Endometrial microvascular endothelial cells (primary cell): Measurements from ENCODE around the gene STX8. TPM values are rescaled to one million over a fixed set of nuclear protein-coding genes. Genes with fewer than 3 reads are reported as not detected.
"Not testable (repeated sequence)": the region's sequence is repeated elsewhere in the genome, so short reads cannot be mapped to it uniquely, and the experiment has no call there.

Source experiments
- in situ Hi-C: cut with HindIII; loops from 2 replicates; pipeline ENCODE4 v1.10.0; 2017; ENCODE audit warnings: low sequenced_read_pairs, low pct_unique_long_range_greater_than_20kb; ENCODE audit errors: inconsistent ontology term
- total RNA-seq: library from RNA; depleted of rRNA; stranded (reverse); fragments of >200 nt; gene quantifications from one replicate; pipeline ENCODE4 v1.2.3, GENCODE V29; 2015; ENCODE audit errors: inconsistent ontology term

STX8 gene
- total RNA-seq, 1 donor from 2014 or later, result 53.2 TPM

DNA sequence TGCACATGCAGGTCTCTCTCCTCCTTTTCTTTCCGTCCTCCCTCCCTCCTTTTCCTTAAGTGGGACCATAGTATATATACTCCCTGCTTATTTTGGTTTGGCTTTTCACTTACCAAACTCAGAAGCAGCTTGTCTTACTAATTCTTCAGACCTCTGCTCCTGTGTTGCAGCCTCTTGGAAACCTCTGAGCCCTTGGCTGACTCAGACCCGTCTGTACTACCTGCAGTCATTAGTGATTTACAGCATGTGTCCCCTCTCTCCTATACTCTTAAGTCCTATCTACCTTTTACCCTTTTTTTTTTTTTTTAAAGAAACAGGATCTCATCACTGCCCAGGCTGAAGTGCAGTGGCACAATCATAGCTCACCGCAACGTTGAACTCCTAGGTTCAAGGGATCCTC, 207.0 kb downstream of the STX8 start:
- in situ Hi-C loops, result no loop called here

DNA sequence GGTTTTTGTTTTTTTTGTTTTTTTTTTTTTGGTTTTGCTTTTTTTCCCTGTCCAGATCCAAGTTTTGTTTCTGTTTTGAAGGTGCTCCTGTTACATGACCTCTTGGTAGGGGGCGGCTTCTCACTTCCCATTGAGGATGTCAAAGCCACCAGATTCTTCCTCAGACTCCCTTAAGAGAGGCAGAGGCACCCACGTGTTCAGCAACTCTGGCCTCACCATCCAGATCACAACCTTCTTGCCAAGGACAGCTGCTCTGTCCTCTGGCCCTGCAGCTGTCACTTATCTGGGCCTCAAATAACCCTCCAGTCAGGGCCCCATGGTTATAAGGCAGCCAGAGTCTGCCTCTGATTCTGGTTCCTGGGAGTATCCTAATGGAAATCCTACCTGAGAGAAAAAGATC, 208.5 kb downstream of the STX8 start:
- in situ Hi-C loops, result no loop called here

DNA sequence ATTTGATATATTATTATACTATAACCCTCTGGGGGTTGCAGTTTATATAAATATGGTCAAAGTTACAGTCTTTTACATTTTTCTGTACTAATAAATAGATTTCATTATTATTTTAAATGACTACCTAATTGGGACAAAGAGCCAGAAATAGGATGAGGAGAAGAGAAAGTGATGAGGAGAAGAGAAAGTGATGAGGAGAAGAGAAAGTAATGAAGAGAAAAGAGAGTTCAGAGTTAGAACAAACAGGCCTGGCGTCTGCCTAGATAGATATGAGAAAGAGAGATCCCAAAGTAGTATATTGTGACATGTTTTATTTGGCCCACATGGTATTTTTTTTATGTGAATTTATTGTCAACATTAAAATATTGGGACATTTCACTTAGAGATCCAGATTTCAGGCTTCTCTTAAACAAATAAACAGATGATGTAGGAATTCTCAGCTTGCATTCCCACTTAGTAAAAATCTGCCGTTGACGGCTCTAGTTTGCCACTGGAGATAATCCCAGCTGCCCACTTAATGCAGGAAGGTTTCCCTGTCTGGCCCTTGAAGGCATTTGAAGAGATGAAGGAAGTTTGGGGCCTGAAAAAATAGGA, 210.7 kb downstream of the STX8 start:
- in situ Hi-C loops, result no loop called here

DNA sequence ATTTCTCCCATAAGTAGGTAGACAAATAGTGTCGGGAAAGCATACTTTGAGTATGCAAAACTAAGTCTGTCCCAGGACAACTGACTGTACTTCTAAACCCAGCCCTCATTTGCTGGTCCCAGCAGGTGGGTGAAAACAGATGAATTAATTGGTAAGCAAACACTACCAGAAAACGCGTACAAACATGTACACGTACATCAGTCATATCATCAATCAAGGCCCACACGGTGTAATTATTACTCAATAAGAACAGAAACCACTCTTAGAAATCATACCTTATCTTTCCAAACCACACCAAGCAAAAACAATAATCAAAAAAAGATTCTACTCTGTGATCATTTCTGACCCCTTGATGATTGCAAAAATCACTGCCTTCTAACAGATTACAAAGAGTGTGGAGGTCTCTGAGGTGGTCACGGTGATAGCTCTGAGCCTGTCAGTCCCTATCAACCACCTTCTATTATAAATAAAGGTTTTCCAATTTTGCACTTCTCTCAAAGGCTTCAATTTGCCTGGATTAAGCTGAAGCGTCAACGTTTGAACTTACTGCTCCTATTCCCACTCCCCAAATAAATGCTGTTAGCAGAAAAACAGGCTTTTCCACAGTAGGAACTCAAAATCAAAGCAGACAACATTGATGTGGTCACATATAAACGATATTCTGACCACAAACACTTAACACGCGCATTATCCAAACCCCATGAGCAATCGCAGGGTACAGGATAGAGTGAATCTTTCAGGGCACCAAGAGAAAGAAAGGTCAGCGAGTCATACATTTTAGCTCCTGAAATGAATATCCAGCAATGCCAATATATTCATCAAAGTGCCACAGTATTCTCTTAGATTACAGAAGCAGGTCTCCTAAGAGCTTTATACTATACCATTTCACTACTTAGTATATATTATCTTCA, 211.9 kb downstream of the STX8 start:
- in situ Hi-C loops, result no loop called here

DNA sequence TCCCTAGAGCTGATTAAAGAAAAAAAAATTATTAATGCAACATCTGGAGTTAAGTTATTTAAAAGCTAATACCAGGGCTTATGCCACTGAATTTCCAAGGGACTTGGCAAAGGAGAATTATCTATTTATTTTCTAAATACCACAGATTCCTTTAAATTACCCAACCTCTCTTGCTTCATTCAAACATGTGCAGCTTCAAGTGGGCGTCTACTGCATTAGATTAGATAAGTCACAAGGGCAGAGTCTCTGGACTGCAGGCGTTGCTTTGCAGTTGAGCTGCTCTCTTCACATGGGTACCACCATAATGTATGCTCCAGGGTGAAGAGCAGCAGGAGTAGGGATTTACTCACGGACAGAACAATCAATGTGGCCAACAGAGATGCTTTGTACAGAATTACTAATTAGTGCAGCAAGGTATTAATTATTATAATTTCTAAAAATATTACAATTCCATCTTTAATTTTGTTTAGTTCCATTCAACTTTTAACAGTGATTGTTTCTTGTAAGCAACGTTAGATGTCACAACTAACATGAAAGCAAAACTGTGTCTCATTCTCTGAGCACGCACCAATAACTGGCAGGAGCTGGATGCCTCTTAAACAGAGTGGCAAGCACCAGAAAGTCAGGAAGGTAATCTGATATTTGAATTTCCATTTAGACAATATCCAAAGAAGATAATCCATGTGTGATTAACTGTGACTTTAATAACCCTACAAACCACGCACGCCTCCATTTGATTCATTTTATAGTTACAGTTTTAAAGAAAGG, 214.2 kb downstream of the STX8 start:
- in situ Hi-C loops, result no loop called here

DNA sequence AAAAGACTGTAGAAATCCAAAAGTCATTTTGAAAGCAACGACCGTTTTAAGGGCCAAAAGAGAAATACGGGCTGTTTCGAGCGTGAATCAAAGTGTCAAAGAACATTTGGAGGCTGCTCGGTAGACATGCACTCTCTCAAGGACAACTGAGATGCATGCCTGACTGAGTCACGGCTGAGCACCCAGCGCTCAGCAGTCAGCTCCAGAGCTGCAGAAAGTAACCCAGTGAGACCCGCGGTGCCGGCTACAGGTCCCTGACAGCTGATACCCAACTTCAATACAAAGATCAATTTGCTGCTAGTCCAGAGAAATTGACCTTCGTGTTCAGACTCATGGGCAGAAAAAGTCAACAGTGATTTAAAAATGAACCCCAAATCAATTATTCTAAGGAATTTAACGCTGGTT, 214.9 kb downstream of the STX8 start:
- in situ Hi-C loops, result no loop called here

DNA sequence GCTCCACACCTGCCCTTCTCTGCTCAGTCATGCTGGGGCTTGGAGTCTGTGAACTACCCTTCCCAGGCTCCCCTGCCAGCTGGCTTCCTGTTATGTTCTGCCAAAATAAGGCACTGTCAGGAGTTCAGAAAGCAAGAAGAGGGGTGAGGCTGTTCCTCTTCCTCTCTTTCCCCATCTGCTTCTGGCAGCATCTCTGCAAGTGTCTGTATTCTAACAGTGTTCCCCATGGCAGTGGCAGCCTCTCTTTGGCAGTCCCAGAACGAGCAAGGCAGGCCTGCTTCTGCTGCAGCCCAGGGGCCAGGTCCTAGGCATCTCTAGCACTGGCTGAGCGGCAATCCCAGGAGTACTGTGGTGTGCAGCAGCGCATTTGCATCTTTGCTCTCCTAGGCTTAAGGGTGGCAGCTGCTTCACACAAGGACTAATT, 219.1 kb downstream of the STX8 start:
- in situ Hi-C loops, result no loop called here

DNA sequence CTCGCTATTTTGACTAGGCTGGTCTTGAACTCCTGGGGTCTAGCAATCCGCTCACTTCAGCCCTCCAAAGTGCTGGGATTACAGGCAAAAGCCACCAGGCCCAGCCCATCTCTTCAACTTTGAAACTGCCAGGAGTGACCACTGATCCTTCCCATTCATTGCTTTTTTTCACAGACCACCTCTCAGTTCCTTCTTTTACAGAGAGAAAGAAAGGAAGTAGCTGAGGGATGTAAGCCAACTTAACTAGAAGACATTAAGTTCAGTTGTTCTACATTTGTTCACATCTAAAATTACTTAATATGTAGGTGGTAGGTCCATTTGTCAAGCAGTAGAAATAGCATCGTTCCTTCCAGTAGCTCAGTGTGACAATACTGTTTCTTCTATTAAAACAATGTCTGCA, 219.8 kb downstream of the STX8 start:
- in situ Hi-C loops, result no loop called here

DNA sequence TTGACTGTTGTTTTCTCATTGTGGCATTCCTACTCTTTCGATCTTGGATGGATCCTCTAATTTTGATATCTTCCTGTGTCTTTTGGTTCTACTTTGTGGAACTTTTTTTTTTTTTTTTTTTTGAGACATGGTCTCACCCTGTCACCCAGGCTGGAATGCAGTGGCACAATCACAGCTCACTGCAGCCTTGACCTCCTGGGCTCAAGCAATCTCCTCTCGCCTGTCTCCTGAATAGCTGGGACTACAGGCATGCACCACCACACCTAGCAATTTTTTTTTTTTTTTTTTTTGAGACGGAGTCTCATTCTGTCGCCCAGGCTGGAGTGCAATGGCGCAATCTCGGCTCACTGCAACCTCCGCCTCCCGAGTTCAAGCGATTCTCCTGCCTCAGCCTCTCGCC, 220.4 kb downstream of the STX8 start:
- in situ Hi-C loops, result not testable (repeated sequence)

DNA sequence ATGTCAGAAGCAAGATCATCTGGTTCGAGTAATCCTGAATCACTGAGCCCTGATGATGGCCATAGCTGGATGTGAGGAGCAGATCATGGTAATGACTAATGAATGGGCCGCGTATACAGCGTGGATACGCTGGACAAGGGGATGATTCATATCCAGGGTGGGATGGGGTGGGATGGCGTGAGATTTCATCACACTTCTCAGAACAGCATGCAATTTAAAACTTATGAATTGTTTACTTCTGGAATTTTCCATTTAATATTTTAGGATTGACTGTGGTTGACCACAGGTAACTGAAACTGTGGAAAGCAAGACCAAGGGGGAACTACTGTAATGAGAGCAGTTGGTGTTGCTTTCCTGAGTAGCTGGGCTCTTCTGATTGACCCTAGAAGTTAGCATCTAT, 225.5 kb downstream of the STX8 start:
- in situ Hi-C loops, result no loop called here

DNA sequence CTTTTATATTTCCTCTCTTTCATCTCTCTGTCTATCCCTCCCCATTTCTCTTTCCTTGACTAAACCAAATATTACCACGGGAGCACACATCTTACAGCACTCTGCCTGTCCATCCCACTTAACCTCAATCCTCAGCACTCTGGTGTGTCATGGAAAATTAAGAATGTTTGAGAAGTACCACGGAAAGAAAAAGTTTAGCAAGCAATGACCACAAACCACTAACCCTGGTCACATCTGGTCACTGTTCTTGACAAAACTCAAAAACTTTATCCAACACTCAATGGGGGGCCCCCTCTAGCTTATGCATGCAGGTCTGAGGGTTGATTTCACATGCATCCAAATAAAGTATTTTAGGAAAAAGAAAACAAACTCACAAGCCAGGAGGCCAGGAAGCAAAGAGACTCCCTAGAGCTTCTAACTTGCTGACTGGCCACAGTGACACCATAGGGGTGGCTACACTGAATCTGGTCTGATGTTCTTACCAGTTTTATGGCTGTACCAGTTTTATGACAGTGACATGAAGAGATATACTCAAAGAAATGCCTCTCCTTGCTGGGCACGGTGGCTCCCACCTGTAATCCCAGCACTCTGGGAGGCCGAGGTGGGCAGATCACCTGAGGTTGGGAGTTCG, 229.2 kb downstream of the STX8 start:
- in situ Hi-C loops, result no loop called here

DNA sequence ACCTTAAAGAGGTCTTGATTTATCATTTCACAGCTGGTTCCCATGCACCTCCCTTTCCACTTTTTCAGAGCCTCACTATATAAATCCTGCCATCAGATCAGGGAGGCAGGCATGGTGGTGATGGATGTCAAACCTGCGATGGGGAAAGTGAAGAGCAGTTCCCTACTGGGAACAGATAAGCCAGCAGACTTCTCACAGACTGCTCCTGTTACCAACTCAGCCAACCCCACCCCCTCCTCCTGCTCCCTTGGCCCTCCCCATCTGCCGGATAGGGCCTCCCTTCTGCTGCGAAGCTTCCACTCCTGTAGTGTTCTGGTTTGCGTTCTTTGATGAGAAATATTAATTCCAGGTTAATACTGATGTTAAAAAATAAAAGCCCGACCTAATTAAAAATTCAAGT, 232.1 kb downstream of the STX8 start:
- in situ Hi-C loops, result no loop called here

DNA sequence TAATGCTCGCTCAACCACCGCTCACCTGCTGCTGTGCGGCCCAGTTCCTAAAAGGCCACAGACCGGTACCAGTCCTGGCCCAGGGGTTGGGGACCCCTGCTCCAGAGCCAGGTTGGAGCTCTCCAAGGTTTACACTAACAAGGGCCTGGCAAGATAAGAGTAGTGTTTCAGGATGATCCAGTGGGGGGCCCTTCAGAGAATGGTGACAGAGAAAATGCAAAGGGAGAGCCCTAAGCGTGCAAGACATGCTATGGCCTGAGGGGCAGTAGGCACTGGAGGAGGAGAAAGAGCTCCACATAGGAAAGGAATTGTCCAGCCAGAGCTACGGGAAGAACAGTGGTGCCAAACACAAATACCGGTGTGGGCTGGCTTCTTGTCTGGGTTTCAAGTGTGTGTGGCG, 233.4 kb downstream of the STX8 start:
- in situ Hi-C loops, result no loop called here

DNA sequence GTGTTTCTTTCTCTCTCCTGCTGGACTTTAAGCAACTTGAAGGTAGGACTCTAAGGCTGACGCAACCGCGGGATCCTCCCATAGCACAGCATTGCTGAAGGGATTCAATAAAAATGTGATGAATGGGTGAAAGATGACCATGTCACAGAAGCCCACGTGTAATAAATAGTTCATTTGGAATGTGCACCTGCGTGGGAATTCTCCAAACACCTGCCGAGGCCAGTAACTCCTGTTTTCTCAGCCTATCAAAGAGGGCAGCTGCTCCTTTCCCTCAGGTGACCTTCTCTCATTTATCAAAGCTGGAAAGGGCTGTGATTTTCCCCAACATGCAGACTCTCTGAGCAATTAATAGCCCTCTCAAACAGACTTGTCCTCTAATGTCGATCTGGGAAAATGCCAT, 235.7 kb downstream of the STX8 start:
- in situ Hi-C loops, result no loop called here

DNA sequence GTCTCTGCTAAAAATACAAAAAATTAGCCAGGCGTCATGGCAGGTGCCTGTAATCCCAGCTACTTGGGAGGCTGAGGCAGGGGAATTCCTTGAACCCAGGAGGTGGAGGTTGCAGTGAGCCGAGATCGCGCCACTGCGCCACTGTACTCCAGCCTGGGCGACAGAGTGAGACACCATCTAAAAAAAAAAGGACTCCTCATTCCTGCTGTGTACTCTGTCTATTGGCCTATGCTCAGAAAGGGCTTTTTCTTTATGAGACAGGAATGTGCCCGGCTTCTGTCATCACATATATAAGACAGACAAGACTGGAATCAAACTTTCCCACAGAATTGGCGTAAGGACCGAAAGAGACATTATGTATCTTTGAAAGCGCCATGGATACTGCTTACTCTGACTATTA, 236.1 kb downstream of the STX8 start:
- in situ Hi-C loops, result not testable (repeated sequence)

DNA sequence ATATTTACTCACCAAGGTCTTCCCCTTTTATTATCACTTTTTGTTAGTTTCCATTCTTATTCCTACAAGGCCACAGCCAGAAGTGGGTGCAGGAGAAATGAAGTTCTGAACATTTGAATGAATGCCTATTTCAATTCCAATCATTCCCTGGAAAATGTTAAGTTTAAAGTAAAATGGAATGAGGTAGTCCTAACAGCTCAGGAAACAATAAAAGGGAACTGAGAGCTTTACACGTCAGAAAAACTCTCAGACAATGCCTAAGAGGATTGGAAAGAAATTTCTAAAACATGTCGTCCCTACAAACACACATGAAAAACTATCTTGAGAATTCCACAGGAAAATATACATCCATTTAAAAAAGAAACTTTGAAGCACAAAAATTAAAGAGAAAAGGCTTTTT, 238.8 kb downstream of the STX8 start:
- in situ Hi-C loops, result no loop called here

DNA sequence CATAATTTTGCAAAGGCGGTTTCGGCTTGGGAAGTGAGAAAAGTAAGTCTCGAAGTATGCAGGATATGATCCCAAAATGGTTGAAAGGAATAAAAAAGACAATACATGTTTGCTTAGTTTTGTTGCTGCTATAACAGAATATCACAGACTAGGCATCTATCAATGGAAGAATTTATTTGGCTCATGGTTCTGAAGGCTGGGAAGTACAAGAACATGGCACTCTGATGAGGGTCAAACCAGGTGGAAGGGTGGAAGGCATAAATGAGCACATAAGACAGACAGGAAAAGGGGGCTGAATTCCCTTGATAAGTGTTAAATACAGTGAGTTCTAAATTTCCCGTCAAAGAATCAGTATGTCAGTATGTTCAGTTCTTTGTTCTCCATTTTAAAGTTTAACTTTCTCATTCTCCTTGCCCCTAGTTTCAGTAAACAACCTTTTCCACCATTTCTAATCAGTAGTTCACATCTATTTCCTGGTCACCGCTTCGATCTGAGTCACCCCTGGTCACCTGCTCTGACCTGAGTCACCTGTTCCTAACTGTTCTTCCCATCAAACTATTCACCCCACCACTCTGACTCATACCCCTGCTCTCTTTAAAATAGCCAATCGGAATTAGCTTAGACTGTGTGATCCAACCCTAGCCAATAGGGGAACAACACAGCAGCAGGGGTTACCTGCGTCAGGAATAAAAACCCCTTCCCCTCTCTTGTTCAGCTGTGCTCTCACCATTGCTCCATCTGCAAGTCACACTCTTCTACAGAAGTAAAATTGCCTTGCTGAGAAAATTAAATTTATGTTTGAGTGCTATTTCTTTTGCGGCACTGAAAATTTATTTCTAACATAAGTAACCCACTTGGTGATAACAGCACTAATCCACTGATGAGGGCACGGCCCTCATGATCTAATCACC, 240.8 kb downstream of the STX8 start:
- in situ Hi-C loops, result no loop called here

DNA sequence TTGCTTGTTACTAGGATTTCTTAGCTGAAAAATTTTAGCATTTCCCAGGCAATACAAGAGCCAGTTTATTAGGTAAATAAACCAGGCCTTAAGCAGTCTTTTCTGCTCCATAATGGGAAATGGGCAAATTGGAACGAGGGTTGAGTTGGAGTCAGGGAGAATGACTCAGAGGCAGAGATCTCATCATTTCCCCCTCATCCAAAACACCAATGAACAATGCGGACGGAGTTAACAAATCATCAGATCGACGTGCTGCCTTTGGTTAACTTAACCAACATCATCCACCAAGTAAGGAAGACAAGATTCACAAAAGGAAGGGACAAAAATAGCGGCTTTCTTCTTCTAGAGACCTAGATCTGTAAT, 243.5 kb downstream of the STX8 start:
- in situ Hi-C loops, result no loop called here
